SH-SY5Y (cell line): Measurements from ENCODE around the gene RPS6KA5.

Experiments used
- GATA2 ChIP-seq: IDR thresholded peaks from 2 replicates; pipeline ENCODE4 v1.6.1; 2011; ENCODE audit warnings: mild to moderate bottlenecking, low read depth, low read length
- GATA3 ChIP-seq: IDR thresholded peaks from 2 replicates; pipeline ENCODE4 v1.6.1; 2011; ENCODE audit warnings: low read depth, mild to moderate bottlenecking, low read length, moderate library complexity

The RPS6KA5 gene

GRCh38 chr14:90986510-90986909, 73.9 kb downstream of the RPS6KA5 start:
- TF ChIP-seq GATA2, result no peak
- TF ChIP-seq GATA3, result no peak

GRCh38 chr14:90985601-90986242, 74.7 kb downstream of the RPS6KA5 start:
- TF ChIP-seq GATA3 (no peak), GATA2 (no peak)

GRCh38 chr14:90983560-90983959, 76.9 kb downstream of the RPS6KA5 start:
- TF ChIP-seq GATA3 (no peak), GATA2 (no peak)

- TF ChIP-seq GATA2 (no peak), GATA3 (no peak)
Measured at GRCh38 chr14:90981636-90982035, 78.8 kb downstream of the RPS6KA5 start.

- TF ChIP-seq GATA3 (no peak), GATA2 (no peak)
Measured at GRCh38 chr14:90979515-90979914, 80.9 kb downstream of the RPS6KA5 start.

GRCh38 chr14:90976101-90976500, 84.3 kb downstream of the RPS6KA5 start:
- TF ChIP-seq GATA2 (no peak), GATA3 (no peak)

- no peak for TF ChIP-seq GATA2
- TF ChIP-seq GATA3, result no peak
Measured at GRCh38 chr14:90971687-90972086, 88.8 kb downstream of the RPS6KA5 start.

GRCh38 chr14:90970167-90970600, 90.3 kb downstream of the RPS6KA5 start:
- TF ChIP-seq GATA3 (no peak), GATA2 (no peak)

- no peak for TF ChIP-seq GATA2
- no peak for TF ChIP-seq GATA3
Measured at GRCh38 chr14:90969531-90970166, 90.8 kb downstream of the RPS6KA5 start.

GRCh38 chr14:90968025-90968424, 92.4 kb downstream of the RPS6KA5 start:
- TF ChIP-seq GATA3 (no peak), GATA2 (no peak)

- no peak for TF ChIP-seq GATA2
- no peak for TF ChIP-seq GATA3
Measured at GRCh38 chr14:90966493-90966892, 93.9 kb downstream of the RPS6KA5 start.

GRCh38 chr14:90965765-90966164, 94.7 kb downstream of the RPS6KA5 start:
- no peak for TF ChIP-seq GATA3
- no peak for TF ChIP-seq GATA2

GRCh38 chr14:90963343-90963742, 97.1 kb downstream of the RPS6KA5 start:
- TF ChIP-seq GATA3 (no peak), GATA2 (no peak)

GRCh38 chr14:90962505-90963109, 97.8 kb downstream of the RPS6KA5 start:
- no peak for TF ChIP-seq GATA3
- no peak for TF ChIP-seq GATA2

GRCh38 chr14:90960818-90961217, 99.6 kb downstream of the RPS6KA5 start:
- no peak for TF ChIP-seq GATA2
- TF ChIP-seq GATA3, result no peak

- TF ChIP-seq GATA3 (no peak), GATA2 (no peak)
Measured at GRCh38 chr14:90959344-90959743, 101.1 kb downstream of the RPS6KA5 start.
